TTC549 (cell line): Measurements from ENCODE around the gene GRB10.

Source experiments
- FAIRE-seq: peaks from 2 replicates; lab custom pipeline; 2012; peaks lifted over from hg19 to GRCh38; lab: Jason Lieb, UNC

The GRB10 gene

DNA sequence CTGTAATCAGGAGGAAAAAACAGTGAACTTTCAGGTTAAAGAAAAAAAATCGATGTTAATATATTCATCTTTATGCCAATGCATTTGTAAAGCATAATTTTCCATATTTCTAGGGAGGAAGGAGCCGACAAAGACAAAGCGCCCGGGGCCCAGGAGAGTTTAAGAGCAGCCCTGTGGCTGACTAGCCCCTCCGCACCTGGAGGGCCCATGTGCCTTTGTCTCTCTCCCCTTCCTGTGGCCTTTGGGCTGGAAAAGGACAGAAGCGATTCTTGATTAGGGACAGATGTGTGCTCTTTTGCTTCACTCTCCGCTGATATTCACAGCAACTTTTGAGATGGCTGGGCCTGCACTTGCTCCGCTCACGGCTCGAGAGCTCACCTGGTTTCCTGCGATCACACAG lies 240.6 kb downstream of the GRB10 start:
- no peak for FAIRE-seq

- no peak for FAIRE-seq
Observed at GRCh38 chr7:50540785-50541579, 241.7 kb downstream of the GRB10 start.
